ENCODE results near the gene CDH13.

Gene CDH13

DNA sequence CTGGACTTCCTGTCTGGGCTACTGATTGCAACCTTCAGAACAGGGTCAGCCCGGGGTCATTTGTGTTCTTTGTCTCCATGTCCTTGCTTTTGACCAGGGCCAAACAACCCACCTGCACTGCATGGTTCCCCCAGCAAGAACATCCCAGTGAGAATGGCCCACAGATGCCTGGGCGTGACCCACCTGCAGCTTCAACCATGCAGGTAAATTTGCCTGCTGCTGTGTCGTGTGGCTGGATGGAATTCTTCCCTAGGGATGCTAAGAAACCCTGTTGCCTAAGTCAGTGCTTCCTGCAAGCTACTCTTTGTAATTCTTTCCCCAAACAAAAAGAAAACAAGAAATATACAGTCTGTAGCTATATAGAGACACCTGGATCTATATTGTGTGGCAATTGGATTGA is 12.5 kb downstream of the CDH13 start:
- Histone ChIP-seq H3K9ac (ENCODE audit: low read depth, low read length) (no peak overlapping the region), H3K4me3 (ENCODE audit: low read length) (no peak overlapping the region), H3K4me1 (ENCODE audit: control insufficient read depth, insufficient read depth, low read length) (peaks cover 57% of the 10 kb centered on the region), H3K27me3 (ENCODE audit: control insufficient read depth, insufficient read depth, low read length) (no peaks in the 10 kb centered on the region), H3K36me3 (ENCODE audit: insufficient read depth, low read length) (no peaks in the 10 kb centered on the region), H3K4me2 (ENCODE audit: low read length) (no peak overlapping the region), H3K9me3 (replicated peaks; ENCODE audit: low read length) (no peaks in the 10 kb centered on the region)

DNA sequence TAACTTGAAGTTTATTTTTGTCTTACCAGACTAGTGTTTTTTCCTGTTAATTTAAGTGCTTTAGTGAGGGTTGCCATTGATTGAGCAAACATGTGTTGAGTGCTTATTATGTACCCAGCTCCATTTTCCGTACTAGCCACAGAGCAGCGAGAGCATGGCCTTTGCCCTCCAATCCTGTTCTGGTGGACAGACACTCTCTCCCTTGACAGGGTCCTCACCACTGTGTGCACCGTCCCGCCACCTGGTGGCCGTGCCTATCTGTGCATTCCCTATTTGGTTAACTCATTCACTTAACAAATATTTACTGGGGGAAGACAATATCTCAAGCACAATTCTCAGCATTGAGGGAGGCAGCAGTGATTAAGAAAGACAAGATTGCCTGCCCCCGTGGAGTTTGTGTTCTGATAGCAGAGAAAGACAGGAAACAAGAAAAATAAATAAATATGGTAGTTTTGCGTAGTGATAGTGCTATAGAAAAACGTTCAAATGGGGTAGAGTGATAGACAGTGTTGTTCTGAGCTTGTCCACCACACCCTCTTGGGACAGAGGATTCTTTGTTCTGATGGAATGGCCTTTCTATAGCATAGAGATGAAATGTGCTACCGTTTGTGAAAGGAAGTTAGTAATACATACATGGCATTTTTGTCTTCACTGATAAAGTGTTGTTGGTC is 13.0 kb downstream of the CDH13 start:
- no peaks in the 10 kb centered on the region for H3K9me3 ChIP-seq (replicated peaks; ENCODE audit: low read length)
- H3K4me2 ChIP-seq (ENCODE audit: low read length) = peak overlapping the region; percentile 8
- no peak overlapping the region for H3K4me3 ChIP-seq (ENCODE audit: low read length)
- no peaks in the 10 kb centered on the region for H3K27me3 ChIP-seq (ENCODE audit: control insufficient read depth, insufficient read depth, low read length)
- H3K9ac ChIP-seq (ENCODE audit: low read depth, low read length) = peak overlapping the region; percentile 10
- H3K36me3 ChIP-seq (ENCODE audit: insufficient read depth, low read length) = no peaks in the 10 kb centered on the region
- peaks cover 52% of the 10 kb centered on the region for H3K4me1 ChIP-seq (ENCODE audit: control insufficient read depth, insufficient read depth, low read length)

GRCh38 chr16:82641336-82641984 is 14.7 kb downstream of the CDH13 start:
- H3K9ac ChIP-seq (ENCODE audit: low read depth, low read length) = no peak overlapping the region
- no peak overlapping the region for H3K4me2 ChIP-seq (ENCODE audit: low read length)
- peaks cover 38% of the 10 kb centered on the region for H3K4me1 ChIP-seq (ENCODE audit: control insufficient read depth, insufficient read depth, low read length)
- no peak overlapping the region for H3K4me3 ChIP-seq (ENCODE audit: low read length)
- no peaks in the 10 kb centered on the region for H3K9me3 ChIP-seq (replicated peaks; ENCODE audit: low read length)
- H3K27me3 ChIP-seq (ENCODE audit: control insufficient read depth, insufficient read depth, low read length) = no peaks in the 10 kb centered on the region
- H3K36me3 ChIP-seq (ENCODE audit: insufficient read depth, low read length) = no peaks in the 10 kb centered on the region

DNA sequence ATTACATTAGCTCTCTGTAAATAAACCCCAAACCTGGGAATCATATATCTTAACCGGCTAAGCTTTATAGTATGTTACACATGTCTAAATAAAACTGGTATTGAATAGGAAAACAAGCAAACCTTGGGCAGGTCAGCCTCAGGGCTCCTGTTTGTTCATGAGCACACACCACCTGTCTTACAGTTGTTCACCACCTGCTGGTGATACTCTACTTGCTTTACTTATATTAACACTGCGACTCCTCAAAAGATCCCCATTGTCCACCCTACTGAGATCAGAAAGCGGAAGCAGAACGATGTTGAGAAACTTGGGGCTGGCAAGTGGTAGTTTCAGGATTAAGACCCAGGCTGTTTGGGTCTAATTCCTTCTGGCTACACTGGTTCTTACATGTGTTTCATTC is 16.4 kb downstream of the CDH13 start:
- H3K4me1 ChIP-seq (ENCODE audit: control insufficient read depth, insufficient read depth, low read length) = peaks cover 23% of the 10 kb centered on the region
- H3K9ac ChIP-seq (ENCODE audit: low read depth, low read length) = no peak overlapping the region
- no peaks in the 10 kb centered on the region for H3K36me3 ChIP-seq (ENCODE audit: insufficient read depth, low read length)
- no peaks in the 10 kb centered on the region for H3K27me3 ChIP-seq (ENCODE audit: control insufficient read depth, insufficient read depth, low read length)
- no peak overlapping the region for H3K4me2 ChIP-seq (ENCODE audit: low read length)
- H3K9me3 ChIP-seq (replicated peaks; ENCODE audit: low read length) = no peaks in the 10 kb centered on the region
- no peak overlapping the region for H3K4me3 ChIP-seq (ENCODE audit: low read length)

DNA sequence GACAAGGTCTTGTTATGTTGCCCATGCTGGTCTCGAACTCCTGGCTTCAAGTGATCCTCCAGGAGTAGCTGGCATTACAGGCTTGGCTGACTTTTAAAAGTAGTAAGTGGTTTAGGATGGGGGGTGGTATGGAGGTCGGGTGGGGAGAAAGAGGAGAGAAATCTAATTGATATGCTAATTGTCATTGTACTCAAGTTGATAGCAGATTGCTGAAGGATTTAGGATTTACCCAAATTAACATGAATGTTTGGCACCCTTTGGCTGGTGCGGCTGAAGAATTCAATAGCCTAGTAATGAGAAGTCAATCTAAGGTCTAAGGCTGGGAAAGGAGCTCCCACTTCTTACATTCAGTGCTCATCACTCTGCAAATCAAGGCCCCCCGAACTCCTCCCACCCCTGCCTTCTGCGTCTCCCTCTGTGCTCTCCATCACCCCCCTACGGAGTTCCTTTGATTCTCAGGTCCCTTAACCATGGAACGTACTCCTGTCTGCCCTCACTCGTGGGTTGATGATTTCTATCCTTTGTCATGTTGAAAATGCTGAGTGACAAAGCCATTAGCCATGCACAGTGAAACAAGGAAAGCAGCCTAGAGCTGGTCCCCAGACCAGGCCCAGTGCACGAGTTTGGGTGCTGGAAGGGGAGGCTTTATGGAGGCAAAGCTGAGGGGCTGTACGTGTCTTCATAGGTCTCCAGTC is 17.3 kb downstream of the CDH13 start:
- H3K4me3 ChIP-seq (ENCODE audit: low read length) = no peak overlapping the region
- H3K9ac ChIP-seq (ENCODE audit: low read depth, low read length) = no peak overlapping the region
- no peaks in the 10 kb centered on the region for H3K27me3 ChIP-seq (ENCODE audit: control insufficient read depth, insufficient read depth, low read length)
- peaks cover 14% of the 10 kb centered on the region for H3K4me1 ChIP-seq (ENCODE audit: control insufficient read depth, insufficient read depth, low read length)
- H3K4me2 ChIP-seq (ENCODE audit: low read length) = no peak overlapping the region
- no peaks in the 10 kb centered on the region for H3K36me3 ChIP-seq (ENCODE audit: insufficient read depth, low read length)
- no peaks in the 10 kb centered on the region for H3K9me3 ChIP-seq (replicated peaks; ENCODE audit: low read length)

- Histone ChIP-seq H3K4me3 (ENCODE audit: low read length) (no peak overlapping the region), H3K4me1 (ENCODE audit: control insufficient read depth, insufficient read depth, low read length) (peaks cover 11% of the 10 kb centered on the region), H3K4me2 (ENCODE audit: low read length) (no peak overlapping the region), H3K9ac (ENCODE audit: low read depth, low read length) (no peak overlapping the region), H3K27me3 (ENCODE audit: control insufficient read depth, insufficient read depth, low read length) (no peaks in the 10 kb centered on the region), H3K36me3 (ENCODE audit: insufficient read depth, low read length) (no peaks in the 10 kb centered on the region), H3K9me3 (replicated peaks; ENCODE audit: low read length) (no peaks in the 10 kb centered on the region)
Observed at GRCh38 chr16:82646504-82646903, 19.7 kb downstream of the CDH13 start.

GRCh38 chr16:82649766-82650165 is 23.0 kb downstream of the CDH13 start:
- Histone ChIP-seq H3K4me2 (ENCODE audit: low read length) (no peak overlapping the region), H3K9ac (ENCODE audit: low read depth, low read length) (no peak overlapping the region), H3K36me3 (ENCODE audit: insufficient read depth, low read length) (no peaks in the 10 kb centered on the region), H3K4me1 (ENCODE audit: control insufficient read depth, insufficient read depth, low read length) (peaks cover 35% of the 10 kb centered on the region), H3K27me3 (ENCODE audit: control insufficient read depth, insufficient read depth, low read length) (no peaks in the 10 kb centered on the region), H3K4me3 (ENCODE audit: low read length) (no peak overlapping the region), H3K9me3 (replicated peaks; ENCODE audit: low read length) (no peaks in the 10 kb centered on the region)

DNA sequence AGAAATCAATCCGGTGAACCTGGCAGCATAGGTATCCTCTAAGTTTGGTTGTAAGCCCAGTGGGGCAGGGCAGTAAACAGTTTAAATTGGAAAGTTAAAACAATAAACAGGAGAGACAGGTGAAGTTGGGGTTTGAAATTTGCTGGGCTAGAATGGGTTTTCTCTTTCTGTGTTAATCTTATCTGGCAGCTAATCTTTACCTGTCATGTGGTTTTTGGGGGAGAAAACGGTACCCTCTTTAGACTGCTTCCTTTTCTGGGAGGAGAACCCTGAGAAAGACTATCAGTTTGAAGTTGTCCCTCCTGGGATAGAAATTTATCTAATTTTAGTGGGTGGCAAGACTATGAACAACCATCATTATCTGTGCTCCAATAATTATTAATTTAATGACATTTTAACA is 24.0 kb downstream of the CDH13 start:
- H3K4me3 ChIP-seq (ENCODE audit: low read length) = no peak overlapping the region
- no peaks in the 10 kb centered on the region for H3K9me3 ChIP-seq (replicated peaks; ENCODE audit: low read length)
- no peaks in the 10 kb centered on the region for H3K36me3 ChIP-seq (ENCODE audit: insufficient read depth, low read length)
- H3K4me2 ChIP-seq (ENCODE audit: low read length) = no peak overlapping the region
- no peak overlapping the region for H3K9ac ChIP-seq (ENCODE audit: low read depth, low read length)
- peaks cover 46% of the 10 kb centered on the region for H3K4me1 ChIP-seq (ENCODE audit: control insufficient read depth, insufficient read depth, low read length)
- H3K27me3 ChIP-seq (ENCODE audit: control insufficient read depth, insufficient read depth, low read length) = no peaks in the 10 kb centered on the region

DNA sequence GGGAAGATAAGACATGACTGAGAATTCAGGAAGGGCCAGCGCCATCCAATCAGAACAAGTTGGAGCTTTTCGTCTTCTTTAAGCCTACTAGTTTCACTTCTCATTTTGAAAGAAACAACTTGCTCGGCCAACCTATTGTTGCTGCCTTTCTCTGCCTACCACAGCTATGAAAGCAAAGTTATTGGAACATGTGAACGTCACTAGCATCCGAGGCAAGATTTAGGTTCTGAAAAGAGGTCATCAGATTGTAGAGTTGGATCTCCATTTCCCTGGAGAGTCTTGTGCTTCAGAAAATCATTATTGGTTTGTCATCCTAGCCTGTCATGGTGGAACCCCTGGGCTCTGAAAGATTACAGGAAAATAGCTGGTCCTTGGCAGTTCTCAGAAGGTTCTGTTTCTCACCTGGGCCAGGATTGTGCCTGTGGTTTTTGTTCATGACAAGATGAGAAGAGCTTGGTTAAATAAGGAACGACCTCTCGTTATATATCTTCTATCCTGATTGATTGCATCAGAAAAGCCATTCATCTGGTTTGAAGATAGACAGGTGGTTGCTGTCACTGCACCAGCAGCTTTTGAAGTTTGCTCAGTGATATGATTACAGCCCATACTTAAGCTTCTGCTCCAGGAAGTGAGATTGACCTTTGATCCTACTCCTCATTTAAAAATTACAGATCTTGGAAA is 25.3 kb downstream of the CDH13 start:
- H3K4me2 ChIP-seq (ENCODE audit: low read length) = no peak overlapping the region
- no peaks in the 10 kb centered on the region for H3K9me3 ChIP-seq (replicated peaks; ENCODE audit: low read length)
- peaks cover 58% of the 10 kb centered on the region for H3K4me1 ChIP-seq (ENCODE audit: control insufficient read depth, insufficient read depth, low read length)
- H3K36me3 ChIP-seq (ENCODE audit: insufficient read depth, low read length) = no peaks in the 10 kb centered on the region
- H3K27me3 ChIP-seq (ENCODE audit: control insufficient read depth, insufficient read depth, low read length) = no peaks in the 10 kb centered on the region
- no peak overlapping the region for H3K4me3 ChIP-seq (ENCODE audit: low read length)
- H3K9ac ChIP-seq (ENCODE audit: low read depth, low read length) = no peak overlapping the region

DNA sequence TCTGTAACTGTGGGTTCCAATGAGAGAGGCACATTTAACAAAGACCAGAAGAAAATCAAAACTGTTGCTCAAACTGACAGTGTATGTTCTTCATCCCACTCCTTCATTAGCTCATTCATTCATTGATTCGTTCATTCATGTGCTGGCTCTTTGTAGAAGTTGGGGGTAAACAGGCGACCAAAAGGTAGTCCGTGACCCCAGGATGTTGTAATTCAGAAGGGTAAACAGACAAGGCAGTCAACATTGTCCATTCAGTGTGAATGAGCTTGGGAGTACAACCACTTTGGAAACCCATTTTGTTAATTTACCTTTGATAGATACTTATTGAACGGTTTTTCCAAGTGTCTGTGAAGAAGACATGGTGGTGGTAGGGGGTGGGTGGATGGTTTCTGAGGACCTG is 26.1 kb downstream of the CDH13 start:
- no peak overlapping the region for H3K4me3 ChIP-seq (ENCODE audit: low read length)
- H3K4me1 ChIP-seq (ENCODE audit: control insufficient read depth, insufficient read depth, low read length) = peaks cover 65% of the 10 kb centered on the region
- H3K36me3 ChIP-seq (ENCODE audit: insufficient read depth, low read length) = no peaks in the 10 kb centered on the region
- peak overlapping the region; percentile 81 for H3K4me2 ChIP-seq (ENCODE audit: low read length)
- H3K27me3 ChIP-seq (ENCODE audit: control insufficient read depth, insufficient read depth, low read length) = no peaks in the 10 kb centered on the region
- H3K9ac ChIP-seq (ENCODE audit: low read depth, low read length) = peak overlapping the region; percentile 78
- no peaks in the 10 kb centered on the region for H3K9me3 ChIP-seq (replicated peaks; ENCODE audit: low read length)

Data from skeletal muscle satellite cell (primary cell).